Ascending aorta (tissue), 2 donors: ENCODE measurements around the gene ZFYVE28. TPM values are rescaled to one million over a fixed set of nuclear protein-coding genes. Genes with fewer than 3 reads are reported as not detected.

Experiments used
- DNase-seq, 2 donors: peaks; one replicate each; pipeline ENCODE4 v3.0.0-alpha.2; 2019; ENCODE audit warnings: low spot score in 2 of 2
- H3K27ac ChIP-seq, 2 donors: fragments of 200-600 bp; sonication (generic); one replicate each; pipeline ENCODE4 v1.5.1; 2016 to 2017; ENCODE audit warnings: mild to moderate bottlenecking in 1 of 2
- H3K27me3 ChIP-seq: fragments of 200-600 bp; sonication (generic); one replicate; pipeline ENCODE4 v1.5.1; 2017
- H3K36me3 ChIP-seq, 2 donors: fragments of 200-600 bp; sonication (generic); one replicate each; pipeline ENCODE4 v1.5.1; 2016
- H3K4me1 ChIP-seq, 2 donors: fragments of 200-600 bp; sonication (generic); one replicate each; pipeline ENCODE4 v1.5.1; 2016 to 2017; ENCODE audit warnings: mild to moderate bottlenecking in 1 of 2
- H3K4me3 ChIP-seq, 2 donors: fragments of 200-600 bp; sonication (generic); one replicate each; pipeline ENCODE4 v1.5.1; 2016 to 2017; ENCODE audit warnings: mild to moderate bottlenecking in 1 of 2
- H3K9me3 ChIP-seq, 2 donors: fragments of 200-600 bp; sonication (generic); one replicate each; pipeline ENCODE4 v1.5.1; 2016
- intact Hi-C: fragments of 100-400 bp; cut with DNase I; formaldehyde crosslinking; loops from one replicate; pipeline ENCODE4 v1.15.1; 2023
- total RNA-seq: library from RNA; depleted of rRNA; stranded (reverse); fragments of >200 nt; gene quantifications from one replicate; pipeline ENCODE4 v1.1.0, GENCODE V29; 2016
- TF ChIP-seq, protein P1 (sequence below), 3 experiments: fragments of 200-600 bp in 2 of 3; fragments of 450-650 bp in 1 of 3; sonication (generic) in 2 of 3; IDR thresholded peaks; one replicate each; pipeline ENCODE4 v1.5.1; 2016 to 2019; ENCODE audit warnings: antibody characterized with exemption in 3 of 3, mild to moderate bottlenecking in 1 of 3, moderate library complexity in 1 of 3

ZFYVE28 gene
- total RNA-seq, 1 donor from 2014 or later, result 12.3 TPM

DNA sequence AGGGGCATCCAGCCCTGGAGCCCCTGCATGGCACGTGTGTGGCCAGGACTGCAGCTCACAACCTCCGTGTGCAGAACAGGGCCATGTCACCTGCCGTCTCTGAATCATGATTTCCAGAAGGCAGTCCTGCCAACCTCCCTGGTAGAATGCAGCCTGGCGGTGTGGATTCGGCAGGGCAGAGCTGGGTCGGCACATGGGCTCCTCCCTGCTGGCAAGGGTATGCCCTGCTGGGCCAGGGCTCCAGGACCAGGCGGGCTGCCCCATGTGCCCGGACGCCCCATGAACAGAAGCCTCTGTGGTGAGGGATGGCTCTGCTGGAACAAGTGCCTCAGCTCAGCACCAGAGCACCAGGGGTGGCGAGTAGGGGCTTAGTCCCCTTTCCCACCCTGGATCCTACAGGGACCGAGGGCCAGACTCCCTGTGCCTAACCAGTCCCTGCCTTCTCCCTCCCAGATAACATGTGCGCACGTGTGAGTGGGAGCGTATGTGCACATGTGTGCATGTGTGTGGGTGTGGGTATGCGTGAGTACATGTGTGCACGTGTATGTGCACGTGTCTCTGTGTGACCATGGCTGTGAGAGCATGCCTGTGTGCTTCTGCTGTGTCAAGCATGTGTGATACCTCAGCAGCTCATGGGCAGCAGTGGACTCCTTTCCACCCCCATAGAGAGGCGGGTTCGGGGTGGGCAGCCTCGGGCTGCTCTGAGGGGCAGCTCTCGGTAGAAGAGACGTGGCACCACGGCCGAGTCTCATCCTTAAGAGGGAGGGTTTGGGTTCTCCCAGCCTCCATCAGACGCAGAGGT lies 146.2 kb downstream of the ZFYVE28 start:
- no peak for DNase-seq
- Histone ChIP-seq H3K4me3 (no peak overlapping the region), H3K9me3 (no peaks in the 10 kb centered on the region), H3K4me1 (no peaks in the 10 kb centered on the region), H3K36me3 (no peaks in the 10 kb centered on the region), H3K27me3 (no peaks in the 10 kb centered on the region), H3K27ac (no peak overlapping the region)
- TF ChIP-seq, protein P1, sequence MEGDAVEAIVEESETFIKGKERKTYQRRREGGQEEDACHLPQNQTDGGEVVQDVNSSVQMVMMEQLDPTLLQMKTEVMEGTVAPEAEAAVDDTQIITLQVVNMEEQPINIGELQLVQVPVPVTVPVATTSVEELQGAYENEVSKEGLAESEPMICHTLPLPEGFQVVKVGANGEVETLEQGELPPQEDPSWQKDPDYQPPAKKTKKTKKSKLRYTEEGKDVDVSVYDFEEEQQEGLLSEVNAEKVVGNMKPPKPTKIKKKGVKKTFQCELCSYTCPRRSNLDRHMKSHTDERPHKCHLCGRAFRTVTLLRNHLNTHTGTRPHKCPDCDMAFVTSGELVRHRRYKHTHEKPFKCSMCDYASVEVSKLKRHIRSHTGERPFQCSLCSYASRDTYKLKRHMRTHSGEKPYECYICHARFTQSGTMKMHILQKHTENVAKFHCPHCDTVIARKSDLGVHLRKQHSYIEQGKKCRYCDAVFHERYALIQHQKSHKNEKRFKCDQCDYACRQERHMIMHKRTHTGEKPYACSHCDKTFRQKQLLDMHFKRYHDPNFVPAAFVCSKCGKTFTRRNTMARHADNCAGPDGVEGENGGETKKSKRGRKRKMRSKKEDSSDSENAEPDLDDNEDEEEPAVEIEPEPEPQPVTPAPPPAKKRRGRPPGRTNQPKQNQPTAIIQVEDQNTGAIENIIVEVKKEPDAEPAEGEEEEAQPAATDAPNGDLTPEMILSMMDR (IDR thresholded peaks at IDR 0.05), result no peak
- intact Hi-C loops, result no loop called here

DNA sequence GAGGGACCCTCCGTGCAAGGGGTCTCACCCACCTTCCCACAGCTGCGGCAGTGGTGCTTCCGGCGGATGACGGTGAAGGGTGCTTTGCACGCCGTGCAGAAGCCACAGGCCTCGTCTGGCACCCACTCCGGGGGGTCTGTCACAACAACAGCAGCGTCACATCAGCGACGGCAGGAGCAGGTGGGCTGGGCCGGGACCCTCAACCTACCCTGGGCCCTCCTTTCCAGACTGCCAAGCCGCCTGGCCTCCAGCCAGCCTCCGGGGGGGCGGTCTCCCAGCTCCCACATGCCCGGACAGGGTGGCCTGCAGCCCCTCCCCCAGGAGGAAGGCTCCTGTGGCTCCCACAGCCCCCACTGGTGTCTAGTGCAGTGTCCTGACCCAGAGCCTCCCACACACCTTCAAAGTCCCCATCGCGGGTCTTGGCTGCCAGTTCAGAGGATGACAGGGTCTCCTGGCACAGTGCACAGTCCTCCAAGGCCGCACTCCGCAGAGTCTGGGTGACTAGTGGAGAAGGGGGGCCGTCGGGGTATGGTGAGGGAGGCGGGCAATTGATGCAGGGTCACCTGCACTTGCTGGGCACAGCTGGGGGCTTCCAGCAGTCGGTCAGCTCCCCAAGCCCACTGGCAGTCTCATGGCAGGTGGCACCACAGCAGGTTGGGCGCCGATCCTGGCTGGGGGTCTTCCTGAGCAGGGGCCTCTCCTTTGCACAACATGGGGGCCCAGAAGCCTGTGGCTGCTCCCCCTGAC lies 147.0 kb downstream of the ZFYVE28 start:
- intact Hi-C loops, result no loop called here
- TF ChIP-seq, protein P1 (IDR thresholded peaks at IDR 0.05), result no peak
- no peaks in the 10 kb centered on the region for H3K36me3 ChIP-seq

DNA sequence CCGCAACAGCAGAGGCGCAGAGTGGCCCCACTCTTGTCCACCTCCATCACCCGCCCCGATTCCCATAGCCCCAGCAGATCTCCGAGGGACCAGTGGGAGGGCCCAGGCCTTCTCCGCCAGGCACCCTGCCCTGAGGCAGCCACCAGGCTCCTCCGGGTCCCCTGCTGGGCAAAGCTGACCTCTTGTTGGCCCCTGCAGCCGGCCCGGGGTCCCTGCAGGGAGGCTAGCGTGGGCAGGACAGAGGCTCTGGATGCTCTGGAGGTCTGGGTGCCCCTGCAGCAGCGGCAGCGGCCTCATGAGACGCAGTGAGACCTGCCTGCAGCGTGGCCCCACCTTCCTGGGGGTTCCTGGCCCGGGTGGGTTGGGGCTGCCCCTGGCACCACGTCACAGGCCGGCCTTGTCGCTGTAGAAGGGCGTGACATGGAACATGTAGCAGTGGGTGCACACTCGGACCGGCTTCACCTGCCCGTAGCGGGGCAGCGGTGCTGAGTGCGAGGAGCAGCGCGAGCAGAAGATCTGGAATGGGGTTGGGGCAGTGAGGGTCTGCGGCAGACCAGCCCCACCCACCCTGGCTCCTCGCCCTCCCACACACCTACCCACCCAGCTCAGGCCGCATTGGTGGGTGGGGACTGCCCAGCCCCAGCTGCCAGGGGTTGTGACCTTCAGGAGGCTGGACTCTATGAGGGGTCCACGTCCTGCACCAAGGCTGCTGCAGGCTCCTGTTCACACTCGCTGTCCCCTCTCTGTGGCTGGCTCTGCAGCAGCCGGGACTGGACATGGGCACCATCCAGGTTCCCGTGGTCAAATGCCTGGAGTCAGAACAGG lies 147.9 kb downstream of the ZFYVE28 start:
- intact Hi-C loops, result no loop called here
- TF ChIP-seq, protein P1 (IDR thresholded peaks at IDR 0.05), result no peak
- H3K9me3 ChIP-seq, result no peaks in the 10 kb centered on the region
- H3K4me3 ChIP-seq, result no peak overlapping the region
- H3K27ac ChIP-seq, result no peak overlapping the region
- no peak for DNase-seq
- no peaks in the 10 kb centered on the region for H3K36me3 ChIP-seq
- H3K4me1 ChIP-seq, result peaks cover 7 to 10% of the 10 kb centered on the region in 2 donors
- no peaks in the 10 kb centered on the region for H3K27me3 ChIP-seq

More for the DNA sequence above, 147.0 kb downstream of the ZFYVE28 start:
- no peak for DNase-seq
- Histone ChIP-seq H3K9me3 (no peaks in the 10 kb centered on the region), H3K4me3 (no peak overlapping the region), H3K27ac (no peak overlapping the region), H3K27me3 (no peaks in the 10 kb centered on the region), H3K4me1 (peaks cover 0 to 3% of the 10 kb centered on the region in 2 donors)

DNA sequence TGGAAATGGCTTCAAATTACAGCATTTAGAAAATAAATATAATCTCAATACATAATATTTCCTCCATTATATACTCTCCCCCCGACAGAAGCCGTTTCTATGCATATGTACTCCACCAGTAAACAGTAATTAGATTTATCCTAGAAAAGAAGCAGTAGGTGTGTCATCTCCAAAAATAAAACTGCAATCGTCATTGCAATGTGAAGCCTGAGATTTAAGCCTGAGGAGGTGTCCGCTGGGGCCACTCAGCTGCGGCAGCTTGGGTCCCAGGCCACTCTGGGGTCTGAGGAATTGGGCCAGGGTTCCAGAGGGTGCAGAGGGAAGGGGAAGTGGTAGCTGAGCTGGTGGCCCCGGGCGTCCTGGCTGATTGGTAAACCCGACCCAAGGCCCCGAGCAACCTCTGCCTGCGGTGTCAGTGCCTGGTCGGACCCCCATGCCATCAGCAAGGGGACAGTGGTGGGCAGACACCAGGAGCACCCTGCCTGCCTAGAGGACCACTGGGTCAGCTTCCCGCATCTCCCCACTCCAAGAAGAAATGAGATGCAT lies 148.8 kb downstream of the ZFYVE28 start:
- no peaks in the 10 kb centered on the region for H3K36me3 ChIP-seq
- TF ChIP-seq, protein P1 (IDR thresholded peaks at IDR 0.05), result no peak
- no peak for DNase-seq

DNA sequence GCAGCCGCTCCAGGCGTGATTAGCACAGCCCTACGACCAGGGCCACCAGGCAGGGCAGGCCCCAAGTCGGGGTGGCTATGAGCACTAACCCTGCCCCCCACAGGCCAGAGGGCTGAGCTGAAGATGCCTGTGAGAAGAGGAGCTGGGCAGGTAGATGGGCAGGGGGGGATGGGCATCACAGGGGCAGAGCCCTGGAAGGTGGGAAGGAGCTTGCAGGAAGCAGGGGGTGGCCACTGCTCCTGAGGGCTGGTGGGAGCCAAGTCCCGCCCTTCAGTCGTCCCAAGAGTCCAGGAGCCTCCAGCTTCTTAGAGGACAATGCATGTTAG lies 149.3 kb downstream of the ZFYVE28 start:
- Histone ChIP-seq H3K9me3 (no peaks in the 10 kb centered on the region), H3K27ac (no peak overlapping the region), H3K4me3 (no peak overlapping the region), H3K36me3 (no peaks in the 10 kb centered on the region), H3K27me3 (no peaks in the 10 kb centered on the region), H3K4me1 (peaks cover 8 to 14% of the 10 kb centered on the region in 2 donors)
- intact Hi-C loops, result loop anchor here (10.0 kb wide), 4 partner anchors 394 to 584 kb away; partner anchors contain the start of genes ADD1, FAM53A, NSD2 and TNIP2
- TF ChIP-seq, protein P1 (IDR thresholded peaks at IDR 0.05), result no peak
- no peak for DNase-seq

More for the DNA sequence above, 148.8 kb downstream of the ZFYVE28 start:
- no peaks in the 10 kb centered on the region for H3K9me3 ChIP-seq
- no peak overlapping the region for H3K4me3 ChIP-seq
- H3K27me3 ChIP-seq, result no peaks in the 10 kb centered on the region
- H3K27ac ChIP-seq, result no peak overlapping the region
- peaks cover 8 to 14% of the 10 kb centered on the region in 2 donors for H3K4me1 ChIP-seq
- intact Hi-C loops, result loop anchor here (10.0 kb wide), 4 partner anchors 395 to 585 kb away; partner anchors contain the start of genes ADD1, FAM53A, NSD2 and TNIP2
